Jurkat, Clone E6-1 (cell line): ENCODE data around the gene CORT.
"Not testable (repeated sequence)": the region's sequence is repeated elsewhere in the genome, so short reads cannot be mapped to it uniquely, and the experiment has no call there.

Experiments
- DNase-seq: peaks from one replicate; pipeline ENCODE4 v3.0.0-alpha.2; 2011; ENCODE audit warnings: low read depth, low spot score
- H3K4me3 ChIP-seq: 2 replicates; pipeline ENCODE4 v1.5.1; 2011; ENCODE audit warnings: mild to moderate bottlenecking, low read length, control low read depth, moderate library complexity

CORT gene

GRCh38 chr1:10472220-10473144, 22.7 kb downstream of the CORT start, which contains the start of gene DFFA:
Gene DFFA (minus strand): TSS chr1:10472529. CDS start chr1:10472458, 71 bp downstream.
- peak; percentile 96 for DNase-seq
- H3K4me3 ChIP-seq: peak within 1 kb of the TSS; percentile 84

GRCh38 chr1:10473145-10473765, 23.4 kb downstream of the CORT start:
- DNase-seq: no peak
- peak overlapping the region; percentile 84 for H3K4me3 ChIP-seq

GRCh38 chr1:10474309-10474612, 24.4 kb downstream of the CORT start:
- H3K4me3 ChIP-seq: peak overlapping the region; percentile 90
- DNase-seq: not testable (repeated sequence)

GRCh38 chr1:10474613-10475507, 25.0 kb downstream of the CORT start, which contains the start of gene PEX14:
Gene PEX14 (plus strand): TSS chr1:10474950. CDS start chr1:10474967, 17 bp downstream.
- DNase-seq: peak; percentile 81
- peak within 1 kb of the TSS; percentile 90 for H3K4me3 ChIP-seq

- DNase-seq: no peak
- peak overlapping the region; percentile 90 for H3K4me3 ChIP-seq
These were observed 25.7 kb downstream of the CORT start for GRCh38 chr1:10475510-10475909.

- H3K4me3 ChIP-seq: no peak overlapping the region
- DNase-seq: no peak
These were observed 29.5 kb downstream of the CORT start for GRCh38 chr1:10479296-10479695.

GRCh38 chr1:10480614-10481013, 30.8 kb downstream of the CORT start:
- no peak for DNase-seq
- no peak overlapping the region for H3K4me3 ChIP-seq

GRCh38 chr1:10484521-10484920, 34.7 kb downstream of the CORT start:
- no peak for DNase-seq
- H3K4me3 ChIP-seq: no peak overlapping the region

- no peak overlapping the region for H3K4me3 ChIP-seq
These were observed 39.6 kb downstream of the CORT start for GRCh38 chr1:10489291-10490055.

GRCh38 chr1:10490286-10490970, 40.6 kb downstream of the CORT start:
- DNase-seq: no peak
- no peak overlapping the region for H3K4me3 ChIP-seq

More at GRCh38 chr1:10489291-10490055, 39.6 kb downstream of the CORT start:
- no peak for DNase-seq

GRCh38 chr1:10494418-10494753, 44.6 kb downstream of the CORT start:
- DNase-seq: no peak

GRCh38 chr1:10494754-10495474, 45.1 kb downstream of the CORT start:
- DNase-seq: peak; percentile 75
- peak overlapping the region; percentile 35 for H3K4me3 ChIP-seq

More at GRCh38 chr1:10494418-10494753, 44.6 kb downstream of the CORT start:
- no peak overlapping the region for H3K4me3 ChIP-seq

GRCh38 chr1:10495475-10495817, 45.6 kb downstream of the CORT start:
- no peak for DNase-seq
- peak overlapping the region; percentile 35 for H3K4me3 ChIP-seq

GRCh38 chr1:10495952-10496351, 46.1 kb downstream of the CORT start:
- peak; percentile 68 for DNase-seq
- H3K4me3 ChIP-seq: peak overlapping the region; percentile 35

GRCh38 chr1:10497109-10497508, 47.3 kb downstream of the CORT start:
- no peak overlapping the region for H3K4me3 ChIP-seq
- peak; percentile 72 for DNase-seq

GRCh38 chr1:10498231-10498630, 48.4 kb downstream of the CORT start:
- no peak overlapping the region for H3K4me3 ChIP-seq
- no peak for DNase-seq
